A549 (cell line): ENCODE results near the gene KIAA0232.

Experiments
- EP300 ChIP-seq, 2 experiments: fragments of >200 bp; sonication (Bioruptor Twin); formaldehyde crosslinking; IDR thresholded peaks; 2 replicates in 1 of 2; 3 replicates in 1 of 2; pipeline ENCODE4 v1.6.1; 2016 to 2017
- POLR2A ChIP-seq: IDR thresholded peaks from 2 replicates; pipeline ENCODE4 v1.6.1; 2012; ENCODE audit warnings: mild to moderate bottlenecking, low read length

DNA sequence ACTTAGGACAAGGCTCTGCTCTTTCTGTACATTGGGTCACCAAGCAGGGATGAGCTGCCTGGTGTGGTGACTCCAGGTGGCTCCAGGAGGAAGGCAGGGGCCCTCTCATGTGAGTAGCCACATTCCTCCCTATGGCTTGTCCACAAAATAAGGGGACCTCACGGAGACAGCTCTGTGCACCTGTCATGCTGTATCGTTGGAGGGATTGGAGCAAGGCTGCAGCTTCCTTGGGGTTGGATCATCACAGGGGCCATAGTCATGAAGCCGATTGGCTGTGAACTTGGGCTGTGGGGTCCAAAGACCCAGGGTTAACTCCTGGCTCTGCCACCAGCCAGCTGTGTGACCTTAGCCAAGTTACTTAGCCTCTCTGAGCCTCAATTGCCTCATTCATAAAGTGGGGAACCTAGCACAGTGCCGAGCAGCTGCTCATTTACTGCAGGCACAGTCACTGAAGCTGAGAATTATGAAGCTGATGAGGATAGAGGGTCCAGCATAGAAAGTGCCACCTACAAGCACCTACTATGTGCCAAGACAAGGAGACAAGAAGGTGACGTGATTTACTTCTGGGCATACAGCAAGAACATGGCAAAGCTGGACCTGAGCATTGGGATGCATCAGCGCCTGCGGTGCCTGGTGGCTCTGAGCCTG, 11.8 kb upstream of the KIAA0232 start:
- TF ChIP-seq EP300 (IDR thresholded peaks at IDR 0.05) (no peak), POLR2A (no peak)
